Mononuclear cell (primary cell): ENCODE results near the gene PRDM9. TPM values are rescaled to one million over a fixed set of nuclear protein-coding genes. Genes with fewer than 3 reads are reported as not detected.
"Not testable (repeated sequence)": the region's sequence is repeated elsewhere in the genome, so short reads cannot be mapped to it uniquely, and the experiment has no call there.

ENCODE experiments used
- H3K27me3 ChIP-seq: 2 replicates; pipeline ENCODE4 v1.6.0; 2011; ENCODE audit warnings: low read length, control low read depth; ENCODE audit not compliant: insufficient read depth
- H3K4me1 ChIP-seq: 2 replicates; pipeline ENCODE4 v1.5.1; 2011; ENCODE audit warnings: mild to moderate bottlenecking, low read length, control low read depth; ENCODE audit not compliant: insufficient read depth
- H3K4me3 ChIP-seq: 2 replicates; pipeline ENCODE4 v1.5.1; 2011; ENCODE audit warnings: mild to moderate bottlenecking, low read length, moderate library complexity
- H3K9me3 ChIP-seq: 2 replicates; pipeline ENCODE4 v1.5.1; 2011; ENCODE audit warnings: low read depth, mild to moderate bottlenecking, control low read depth, low read length
- total RNA-seq: library from RNA; depleted of rRNA; stranded (reverse); fragments of >200 nt; gene quantifications from one replicate; pipeline ENCODE4 v1.2.3, GENCODE V29; 2012

Gene PRDM9
- total RNA-seq: not detected

GRCh38 chr5:23507278-23507685 is at the start of gene PRDM9:
PRDM9 (plus strand) TSS chr5:23507609; CDS start chr5:23509034, 1,425 bp downstream.
- Histone ChIP-seq H3K4me1 (no peaks in the 10 kb centered on the region), H3K9me3 (no peaks in the 10 kb centered on the region), H3K4me3 (no peak within 1 kb of the TSS), H3K27me3 (no peaks in the 10 kb centered on the region)

- no peaks in the 10 kb centered on the region for H3K27me3 ChIP-seq
- H3K9me3 ChIP-seq: peaks cover 1% of the 10 kb centered on the region
- no peaks in the 10 kb centered on the region for H3K4me1 ChIP-seq
- H3K4me3 ChIP-seq: no peak overlapping the region
Observed at GRCh38 chr5:23457780-23458179, 49.6 kb upstream of the PRDM9 start.

- H3K4me1 ChIP-seq: no peaks in the 10 kb centered on the region
- H3K4me3 ChIP-seq: no peak overlapping the region
- H3K9me3 ChIP-seq: no peaks in the 10 kb centered on the region
- no peaks in the 10 kb centered on the region for H3K27me3 ChIP-seq
Observed at GRCh38 chr5:23459214-23459613, 48.2 kb upstream of the PRDM9 start.

DNA sequence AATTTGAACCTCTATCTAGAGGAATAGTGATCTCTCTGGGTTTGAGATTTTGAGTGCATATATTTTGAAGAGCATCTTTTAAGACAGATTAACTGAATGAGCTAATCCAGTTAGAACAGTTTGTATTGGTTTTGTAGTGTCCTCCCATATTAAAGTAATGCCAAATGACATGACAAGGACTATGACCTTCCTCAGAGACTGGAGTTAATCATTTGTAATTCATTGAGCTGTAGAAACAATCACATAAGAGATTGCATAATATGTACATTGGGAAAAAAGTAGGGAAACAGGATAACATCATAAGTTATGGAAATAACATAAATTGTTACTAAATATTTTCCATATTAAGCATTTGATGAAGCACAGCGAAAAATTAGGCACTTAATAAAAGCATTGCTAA is 45.8 kb upstream of the PRDM9 start:
- Histone ChIP-seq H3K9me3 (peaks cover 6% of the 10 kb centered on the region), H3K4me1 (no peaks in the 10 kb centered on the region), H3K4me3 (no peak overlapping the region), H3K27me3 (no peaks in the 10 kb centered on the region)

- Histone ChIP-seq H3K4me3 (no peak overlapping the region), H3K27me3 (no peaks in the 10 kb centered on the region), H3K4me1 (no peaks in the 10 kb centered on the region), H3K9me3 (peaks cover 18% of the 10 kb centered on the region)
Observed at GRCh38 chr5:23466401-23466912, 41.0 kb upstream of the PRDM9 start.

- Histone ChIP-seq H3K9me3 (peaks cover 18% of the 10 kb centered on the region), H3K4me1 (no peaks in the 10 kb centered on the region), H3K4me3 (no peak overlapping the region), H3K27me3 (no peaks in the 10 kb centered on the region)
Observed at GRCh38 chr5:23468658-23469057, 38.8 kb upstream of the PRDM9 start.

- H3K4me3 ChIP-seq: no peak overlapping the region
- H3K4me1 ChIP-seq: no peaks in the 10 kb centered on the region
- peaks cover 13% of the 10 kb centered on the region for H3K9me3 ChIP-seq
- no peaks in the 10 kb centered on the region for H3K27me3 ChIP-seq
Observed at GRCh38 chr5:23473915-23474314, 33.5 kb upstream of the PRDM9 start.

DNA sequence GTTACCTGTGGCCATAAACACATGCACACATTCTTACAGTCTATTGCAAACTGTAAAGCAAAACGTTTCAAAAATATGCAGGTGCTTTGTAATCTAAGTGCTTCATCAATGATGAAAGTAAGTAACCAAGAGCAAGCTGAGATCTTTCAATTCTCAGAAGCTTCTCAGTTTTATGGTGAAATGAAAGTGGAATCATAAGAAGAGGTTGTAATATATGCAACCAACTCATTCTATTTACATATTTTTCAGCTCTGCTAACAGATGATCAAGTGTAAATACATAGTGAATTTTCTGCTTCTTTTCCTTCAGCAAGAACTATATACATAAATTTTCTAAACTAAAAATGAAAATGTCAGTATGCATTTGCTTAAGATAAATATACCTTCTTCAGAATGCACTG is 33.1 kb upstream of the PRDM9 start:
- Histone ChIP-seq H3K4me3 (no peak overlapping the region), H3K9me3 (peaks cover 13% of the 10 kb centered on the region), H3K27me3 (no peaks in the 10 kb centered on the region), H3K4me1 (no peaks in the 10 kb centered on the region)

- Histone ChIP-seq H3K27me3 (no peaks in the 10 kb centered on the region), H3K4me3 (no peak overlapping the region), H3K9me3 (peaks cover 4% of the 10 kb centered on the region), H3K4me1 (no peaks in the 10 kb centered on the region)
Observed at GRCh38 chr5:23476580-23476979, 30.8 kb upstream of the PRDM9 start.

DNA sequence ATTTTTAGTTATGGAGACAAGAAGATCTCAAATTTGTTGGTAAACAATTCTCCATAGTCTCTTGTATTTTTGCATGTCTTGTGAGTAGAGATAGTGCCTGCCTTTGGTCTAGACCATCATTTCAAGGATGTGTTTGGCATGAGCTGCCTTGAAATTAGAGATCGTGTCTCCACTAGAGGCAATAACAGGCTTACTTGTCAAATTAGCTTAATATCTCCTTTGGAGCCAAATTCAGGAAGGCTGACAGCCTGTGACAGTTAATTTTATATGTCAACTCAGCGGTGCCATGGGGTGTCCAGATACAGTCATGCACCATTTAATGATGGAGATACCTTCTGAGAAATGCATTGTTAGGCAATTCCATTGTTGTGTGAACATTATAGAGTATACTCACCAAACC is 24.8 kb upstream of the PRDM9 start:
- no peaks in the 10 kb centered on the region for H3K4me1 ChIP-seq
- peaks cover 7% of the 10 kb centered on the region for H3K9me3 ChIP-seq
- no peaks in the 10 kb centered on the region for H3K27me3 ChIP-seq
- no peak overlapping the region for H3K4me3 ChIP-seq

DNA sequence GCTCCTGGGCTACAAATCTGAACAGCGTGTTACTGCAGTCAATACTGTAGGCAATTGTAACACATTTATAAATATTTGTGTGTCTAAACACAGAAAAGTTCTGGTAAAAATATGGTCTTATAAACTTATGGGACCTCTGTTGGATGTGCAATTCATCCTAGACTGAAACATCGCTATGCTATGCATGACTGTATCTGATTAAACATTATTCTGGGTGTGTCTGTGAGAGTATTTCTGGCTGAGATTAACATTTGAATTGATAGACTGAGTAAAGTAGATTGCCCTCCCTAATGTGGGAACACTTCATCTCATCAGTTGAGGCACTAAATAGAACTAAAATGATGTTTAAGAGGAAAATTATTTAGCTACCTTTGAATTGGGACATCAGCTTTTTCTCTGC is 24.3 kb upstream of the PRDM9 start:
- Histone ChIP-seq H3K4me3 (no peak overlapping the region), H3K9me3 (peaks cover 7% of the 10 kb centered on the region), H3K27me3 (no peaks in the 10 kb centered on the region)

GRCh38 chr5:23484096-23484495 is 23.3 kb upstream of the PRDM9 start:
- H3K4me1 ChIP-seq: no peaks in the 10 kb centered on the region
- no peaks in the 10 kb centered on the region for H3K27me3 ChIP-seq
- no peak overlapping the region for H3K4me3 ChIP-seq
- peaks cover 7% of the 10 kb centered on the region for H3K9me3 ChIP-seq

More for the DNA sequence above, 24.3 kb upstream of the PRDM9 start:
- no peaks in the 10 kb centered on the region for H3K4me1 ChIP-seq

DNA sequence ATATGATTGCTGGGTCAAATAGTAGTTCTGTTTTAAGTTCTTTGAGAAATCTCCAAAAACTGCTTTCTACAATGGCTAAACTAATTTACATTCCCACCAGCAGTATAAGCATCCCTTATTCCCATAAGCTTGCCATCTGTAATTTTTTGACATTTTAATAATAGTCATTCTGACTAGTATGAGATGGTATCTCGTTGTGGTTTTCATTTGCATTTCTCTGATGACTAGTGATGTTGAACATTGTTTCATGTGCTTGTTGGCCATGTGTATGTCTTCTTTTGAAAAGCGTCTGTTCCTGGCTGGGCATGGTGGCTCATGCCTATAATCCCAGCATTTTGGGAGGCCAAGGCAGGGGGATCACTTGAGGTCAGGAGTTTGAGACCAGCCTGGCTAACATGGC is 21.2 kb upstream of the PRDM9 start:
- not testable (repeated sequence) for H3K4me1 ChIP-seq, H3K9me3 ChIP-seq, H3K4me3 ChIP-seq, H3K27me3 ChIP-seq

DNA sequence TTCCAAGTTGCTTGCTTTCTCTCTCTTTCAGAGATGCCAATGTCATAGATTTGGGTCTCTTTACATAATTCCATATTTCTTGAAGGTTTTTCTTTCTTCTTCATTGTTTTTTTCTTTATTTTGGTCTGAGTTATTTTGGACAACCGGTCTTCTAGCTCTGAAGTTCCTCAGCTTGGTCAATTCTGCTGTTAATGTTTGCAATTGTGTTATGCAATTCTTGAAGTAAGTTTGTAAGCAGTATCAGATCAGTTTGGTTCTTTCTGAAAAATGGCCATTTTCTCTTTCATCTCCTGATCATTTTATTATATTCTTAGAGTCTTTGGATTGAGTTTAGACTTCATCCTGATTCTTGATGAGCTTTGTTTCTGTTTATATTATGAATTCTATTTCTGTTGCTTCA is 16.4 kb upstream of the PRDM9 start:
- peaks cover 3% of the 10 kb centered on the region for H3K9me3 ChIP-seq
- no peak overlapping the region for H3K4me3 ChIP-seq
- no peaks in the 10 kb centered on the region for H3K4me1 ChIP-seq
- no peaks in the 10 kb centered on the region for H3K27me3 ChIP-seq

DNA sequence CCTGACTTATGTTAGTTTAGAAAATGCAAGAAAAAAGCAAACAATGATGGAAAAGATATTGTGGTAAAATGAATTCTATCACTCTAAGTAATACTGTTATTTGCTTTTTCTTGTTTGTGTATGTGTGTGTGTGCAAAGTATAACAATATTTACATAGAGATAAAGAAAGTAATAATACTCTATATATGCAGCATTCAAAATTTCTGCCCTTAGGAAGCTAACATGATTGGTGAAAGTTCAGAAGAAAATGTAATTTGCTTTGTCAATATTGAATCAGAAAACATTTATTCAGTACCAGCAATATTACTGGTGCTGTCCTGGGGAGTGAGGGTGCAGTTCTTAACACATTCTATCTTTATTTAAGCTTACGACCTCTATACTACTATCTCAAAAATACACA is 12.9 kb upstream of the PRDM9 start:
- no peaks in the 10 kb centered on the region for H3K27me3 ChIP-seq
- no peak overlapping the region for H3K4me3 ChIP-seq
- H3K4me1 ChIP-seq: no peaks in the 10 kb centered on the region
- no peaks in the 10 kb centered on the region for H3K9me3 ChIP-seq

GRCh38 chr5:23496576-23496975 is 10.8 kb upstream of the PRDM9 start:
- Histone ChIP-seq H3K4me3 (no peak overlapping the region), H3K9me3 (peaks cover 6% of the 10 kb centered on the region)

More at GRCh38 chr5:23496576-23496975, 10.8 kb upstream of the PRDM9 start:
- no peaks in the 10 kb centered on the region for H3K27me3 ChIP-seq
- no peaks in the 10 kb centered on the region for H3K4me1 ChIP-seq
